AG09319 (cell line): ENCODE measurements around the gene TASP1.

Experiments
- DNase-seq: peaks from one replicate; pipeline ENCODE4 v3.0.0-alpha.2; 2010; ENCODE audit warnings: low read depth; ENCODE audit errors: extremely low read depth
- CTCF ChIP-seq: IDR thresholded peaks from 2 replicates; pipeline ENCODE4 v1.5.1; 2011; ENCODE audit warnings: low read depth, mild to moderate bottlenecking, inconsistent platforms, low read length, moderate library complexity

The TASP1 gene

GRCh38 chr20:13340088-13340487 is 298.6 kb downstream of the TASP1 start:
- TF ChIP-seq CTCF = no peak
- no peak for DNase-seq
